HepG2 (cell line): ENCODE data around the gene HBB. TPM values are rescaled to one million over a fixed set of nuclear protein-coding genes. Genes with fewer than 3 reads are reported as not detected.

Experiments
- ATAC-seq: fragments of 200-7000 bp; cut with Tn5 transposase; 3 replicates; pipeline ENCODE4 v1.9.1; 2020; ENCODE audit warnings: mild to moderate bottlenecking, moderate library complexity
- BruUV-seq: library from RNA; stranded (reverse); fragments of 400-500 nt; replicated peaks from 2 replicates; lab custom pipeline; 2021; lab: Mats Ljungman, UMichigan
- CTCF ChIA-PET: fragments of 300-600 bp; formaldehyde crosslinking; extraction: SDS; loops from one replicate; lab custom pipeline; 2021; ENCODE audit warnings: low total read pairs, inconsistent platforms, low intra/inter-chr PET ratio; lab: Yijun Ruan, JAX
- POLR2A ChIA-PET: fragments of 350-600 bp; sonication (Branson Sonifier 250); formaldehyde crosslinking; loops from one replicate; lab custom pipeline; 2020; ENCODE audit warnings: antibody characterized with exemption, inconsistent platforms; lab: Yijun Ruan, JAX
- DNase-seq: peaks from one replicate; pipeline ENCODE4 v3.0.0-alpha.2; 2015; ENCODE audit warnings: low spot score
- FAIRE-seq: peaks from 3 replicates; lab custom pipeline; 2011; peaks lifted over from hg19 to GRCh38; lab: Jason Lieb, UNC
- H2AFZ ChIP-seq: one replicate; pipeline ENCODE4 v1.6.1; 2011; ENCODE audit warnings: low read length, inconsistent platforms
- H3K27ac ChIP-seq: fragments of 300-600 bp; 3 replicates; pipeline ENCODE4 v1.8.0; 2011; ENCODE audit warnings: mixed run types, mild to moderate bottlenecking, mixed read lengths, low read length, inconsistent platforms; ENCODE audit not compliant: insufficient read depth; ENCODE audit errors: extremely low read length
- H3K27me3 ChIP-seq, 2 experiments: fragments of 200-600 bp in 1 of 2; 2 replicates in 1 of 2; 3 replicates in 1 of 2; pipeline versions ENCODE4 v1.6.0 to v1.8.0; 2011; ENCODE audit warnings: low read length in 2 of 2, mild to moderate bottlenecking in 2 of 2, moderate library complexity in 2 of 2, inconsistent platforms in 1 of 2; ENCODE audit not compliant: insufficient read depth in 2 of 2, control insufficient read depth in 1 of 2
- H3K36me3 ChIP-seq, 2 experiments: fragments of 200-600 bp in 1 of 2; replicated peaks in 1 of 2; 2 replicates in 1 of 2; 3 replicates in 1 of 2; pipeline versions ENCODE4 v1.5.1 to v1.8.0; 2011; ENCODE audit warnings: low read length in 2 of 2, inconsistent platforms in 1 of 2; ENCODE audit not compliant: insufficient read depth in 2 of 2, control insufficient read depth in 1 of 2
- H3K4me1 ChIP-seq: 2 replicates; pipeline ENCODE4 v1.5.1; 2012; ENCODE audit warnings: low read length, inconsistent platforms; ENCODE audit not compliant: insufficient read depth
- H3K4me2 ChIP-seq: 2 replicates; pipeline ENCODE4 v1.6.0; 2011; ENCODE audit warnings: low read depth, low read length, inconsistent platforms
- H3K4me3 ChIP-seq, 3 experiments: fragments of 200-600 bp in 1 of 3; sonication (generic), shearing (Covaris generic) in 1 of 3; replicated peaks in 1 of 3; 2 replicates each; pipeline ENCODE4 v1.5.1; 2011 to 2016; ENCODE audit warnings: low read length in 3 of 3, inconsistent platforms in 2 of 3, low read depth in 2 of 3, mild to moderate bottlenecking in 2 of 3, control low read depth in 1 of 3, mixed read lengths in 1 of 3; ENCODE audit not compliant: insufficient read depth in 1 of 3
- H3K79me2 ChIP-seq: one replicate; pipeline ENCODE4 v1.6.1; 2011; ENCODE audit warnings: low read length, inconsistent platforms; ENCODE audit not compliant: insufficient read depth
- H3K9ac ChIP-seq: 2 replicates; pipeline ENCODE4 v1.6.0; 2011; ENCODE audit warnings: mild to moderate bottlenecking, low read depth, low read length, inconsistent platforms; ENCODE audit not compliant: insufficient read depth
- H3K9me3 ChIP-seq: 2 replicates; pipeline ENCODE4 v1.5.1; 2012; ENCODE audit warnings: mild to moderate bottlenecking, low read length
- H4K20me1 ChIP-seq: 2 replicates; pipeline ENCODE4 v1.6.0; 2011; ENCODE audit warnings: inconsistent platforms, mild to moderate bottlenecking, low read length, moderate library complexity; ENCODE audit not compliant: insufficient read depth
- ARHGAP35 ChIP-seq: sonication (generic); formaldehyde crosslinking; IDR thresholded peaks from 2 replicates; pipeline ENCODE4 v1.9.0; 2022; ENCODE audit warnings: mild to moderate bottlenecking, inconsistent platforms, moderate library complexity, missing genetic modification reagents, borderline replicate concordance
- GTF2F1 ChIP-seq: fragments of 150-350 bp; IDR thresholded peaks from 2 replicates; pipeline ENCODE4 v1.6.1; 2014; ENCODE audit warnings: low read length
- ISX ChIP-seq: sonication (generic); formaldehyde crosslinking; conservative IDR thresholded peaks from 2 replicates; pipeline ENCODE4 v1.5.0; 2020; ENCODE audit warnings: missing genetic modification reagents
- KDM1A ChIP-seq: IDR thresholded peaks from 2 replicates; pipeline ENCODE4 v1.6.1; 2016; ENCODE audit warnings: missing compliant biosample characterization
- KIAA2018 ChIP-seq: sonication (generic); formaldehyde crosslinking; IDR thresholded peaks from 2 replicates; pipeline ENCODE4 v1.5.0; 2020; ENCODE audit warnings: mild to moderate bottlenecking, missing genetic modification reagents, borderline replicate concordance
- MAFK ChIP-seq, 2 experiments: IDR thresholded peaks in 1 of 2; conservative IDR thresholded peaks in 1 of 2; 2 replicates each; pipeline ENCODE4 v1.6.1; 2011; ENCODE audit warnings: improper control_type of control experiment in 2 of 2, low read length in 2 of 2
- SALL1 ChIP-seq: sonication (generic); formaldehyde crosslinking; IDR thresholded peaks from 2 replicates; pipeline ENCODE4 v1.8.0; 2022; ENCODE audit warnings: mild to moderate bottlenecking, missing genetic modification reagents
- STAG1 ChIP-seq: sonication (generic); formaldehyde crosslinking; IDR thresholded peaks from 2 replicates; pipeline ENCODE4 v1.4.0; 2020; ENCODE audit warnings: missing genetic modification reagents
- TARDBP ChIP-seq: sonication (generic); formaldehyde crosslinking; IDR thresholded peaks from 2 replicates; pipeline ENCODE4 v1.8.0; 2022; ENCODE audit warnings: mild to moderate bottlenecking, missing genetic modification reagents
- ZNF3 ChIP-seq: IDR thresholded peaks from 2 replicates; pipeline ENCODE4 v1.7.0; 2017; ENCODE audit warnings: inconsistent platforms
- ZNF333 ChIP-seq: sonication (generic); formaldehyde crosslinking; IDR thresholded peaks from 2 replicates; pipeline ENCODE4 v1.4.0; 2020; ENCODE audit warnings: mild to moderate bottlenecking, missing genetic modification reagents, borderline replicate concordance
- ZNF562 ChIP-seq: sonication (generic); formaldehyde crosslinking; IDR thresholded peaks from 2 replicates; pipeline ENCODE4 v1.8.0; 2022; ENCODE audit warnings: missing genetic modification reagents, borderline replicate concordance
- ZNF746 ChIP-seq: sonication (generic); formaldehyde crosslinking; IDR thresholded peaks from 2 replicates; pipeline ENCODE4 v1.8.0; 2022; ENCODE audit warnings: mild to moderate bottlenecking, missing genetic modification reagents
- ZNF792 ChIP-seq: IDR thresholded peaks from 2 replicates; pipeline ENCODE4 v1.6.1; 2016
- ZNF841 ChIP-seq: sonication (generic); formaldehyde crosslinking; IDR thresholded peaks from 2 replicates; pipeline ENCODE4 v1.8.1; 2023; ENCODE audit warnings: missing genetic modification reagents, borderline replicate concordance
- whole genome bisulfite sequencing: methylation state at CpG from one replicate; pipeline ENCODE4 v1.1.6; 2017; ENCODE audit warnings: low lambda C conversion rate; 5-methylcytosine and 5-hydroxymethylcytosine counted together
- in situ Hi-C: cut with HindIII; loops from 2 replicates; pipeline ENCODE4 v1.10.0; 2017; ENCODE audit warnings: low pct_unique_long_range_greater_than_20kb; ENCODE audit not compliant: extremely low pct_ligation_motif_present
- intact Hi-C: fragments of 100-400 bp; cut with micrococcal nuclease; formaldehyde crosslinking; loops from one replicate; pipeline ENCODE4 v1.10.0; 2022; ENCODE audit not compliant: unreplicated experiment
- polyA plus RNA-seq, 8 experiments: library from polyadenylated mRNA; depleted of rRNA in 3 of 8; stranded (reverse) in 7 of 8; unstranded in 1 of 8; fragments of >200 nt; fragmentation: Illumina TruSeq in 4 of 8; extraction: Trizol in 4 of 8; gene quantifications; 2 replicates each; pipeline versions ENCODE4 v1.2.1 to v1.2.3, GENCODE V29; 2011 to 2016; ENCODE audit warnings: low read depth in 4 of 8, missing spikeins in 1 of 8, mixed read lengths in 1 of 8; ENCODE audit not compliant: insufficient read depth in 1 of 8
- total RNA-seq, 5 experiments: library from RNA; depleted of rRNA; stranded (reverse); fragments of >200 nt; fragmentation: Illumina TruSeq; extraction: Trizol; gene quantifications; 2 replicates each; pipeline ENCODE4 v1.2.3, GENCODE V29; 2016; ENCODE audit warnings: low read depth in 1 of 5
- TF ChIP-seq, protein P1 (sequence below): sonication (generic); formaldehyde crosslinking; IDR thresholded peaks from 2 replicates; pipeline ENCODE4; 2020; ENCODE audit warnings: missing genetic modification reagents, mild to moderate bottlenecking, borderline replicate concordance

Gene HBB
- total and polyA plus RNA-seq, 2 of the 13 experiments (the other 11 are each of a cell fraction or from before 2014, with no cell fraction given), result not detected

GRCh38 chr11:5241458-5241857 is 14.6 kb upstream of the HBB start:
- H3K9ac ChIP-seq, result no peak overlapping the region
- H4K20me1 ChIP-seq, result no peaks in the 10 kb centered on the region
- H3K4me2 ChIP-seq, result no peak overlapping the region
- POLR2A ChIA-PET, result no interaction called here
- ATAC-seq (no peak), FAIRE-seq (no peak), DNase-seq (no peak)
- H3K27ac ChIP-seq, result no peak overlapping the region
- intact Hi-C loops, result no loop called here
- H2AFZ ChIP-seq, result no peak overlapping the region
- H3K79me2 ChIP-seq, result no peaks in the 10 kb centered on the region
- no TSS peak for BruUV-seq
- in situ Hi-C loops, result no loop called here
- H3K9me3 ChIP-seq, result no peaks in the 10 kb centered on the region
- no peak overlapping the region for H3K4me3 ChIP-seq
- H3K36me3 ChIP-seq, result no peaks in the 10 kb centered on the region
- CTCF ChIA-PET, result no interaction called here
- WGBS, result 0% methylated on average over 3 of the region's 3 CpGs
- peaks cover 0 to 5% of the 10 kb centered on the region in 2 experiments; a peak in 1 of 5 replicates for H3K27me3 ChIP-seq
- no peaks in the 10 kb centered on the region for H3K4me1 ChIP-seq
- TF ChIP-seq TARDBP (CRISPR knock-in tag) (no peak), SALL1 (CRISPR knock-in tag) (no peak), ARHGAP35 (CRISPR knock-in tag) (no peak), ZNF746 (no peak), KIAA2018 (no peak), ZNF3 (CRISPR knock-in tag) (no peak), ZNF333 (no peak), ISX (no peak), ZNF562 (CRISPR knock-in tag) (no peak), MAFK (conservative IDR thresholded peaks at IDR 0.05 in 1 of 2, IDR thresholded peaks at IDR 0.05 in 1 of 2; ENCODE audit: low read length in 2 of 2) (no peak), KDM1A (CRISPR knock-in tag) (no peak), GTF2F1 (no peak), ZNF792 (no peak), STAG1 (CRISPR knock-in tag) (no peak), ZNF841 (CRISPR knock-in tag) (no peak)
- TF ChIP-seq, protein P1, sequence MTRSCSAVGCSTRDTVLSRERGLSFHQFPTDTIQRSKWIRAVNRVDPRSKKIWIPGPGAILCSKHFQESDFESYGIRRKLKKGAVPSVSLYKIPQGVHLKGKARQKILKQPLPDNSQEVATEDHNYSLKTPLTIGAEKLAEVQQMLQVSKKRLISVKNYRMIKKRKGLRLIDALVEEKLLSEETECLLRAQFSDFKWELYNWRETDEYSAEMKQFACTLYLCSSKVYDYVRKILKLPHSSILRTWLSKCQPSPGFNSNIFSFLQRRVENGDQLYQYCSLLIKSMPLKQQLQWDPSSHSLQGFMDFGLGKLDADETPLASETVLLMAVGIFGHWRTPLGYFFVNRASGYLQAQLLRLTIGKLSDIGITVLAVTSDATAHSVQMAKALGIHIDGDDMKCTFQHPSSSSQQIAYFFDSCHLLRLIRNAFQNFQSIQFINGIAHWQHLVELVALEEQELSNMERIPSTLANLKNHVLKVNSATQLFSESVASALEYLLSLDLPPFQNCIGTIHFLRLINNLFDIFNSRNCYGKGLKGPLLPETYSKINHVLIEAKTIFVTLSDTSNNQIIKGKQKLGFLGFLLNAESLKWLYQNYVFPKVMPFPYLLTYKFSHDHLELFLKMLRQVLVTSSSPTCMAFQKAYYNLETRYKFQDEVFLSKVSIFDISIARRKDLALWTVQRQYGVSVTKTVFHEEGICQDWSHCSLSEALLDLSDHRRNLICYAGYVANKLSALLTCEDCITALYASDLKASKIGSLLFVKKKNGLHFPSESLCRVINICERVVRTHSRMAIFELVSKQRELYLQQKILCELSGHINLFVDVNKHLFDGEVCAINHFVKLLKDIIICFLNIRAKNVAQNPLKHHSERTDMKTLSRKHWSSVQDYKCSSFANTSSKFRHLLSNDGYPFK, result no peak
